Measurements from ENCODE around the gene PDXK.

The PDXK gene

DNA sequence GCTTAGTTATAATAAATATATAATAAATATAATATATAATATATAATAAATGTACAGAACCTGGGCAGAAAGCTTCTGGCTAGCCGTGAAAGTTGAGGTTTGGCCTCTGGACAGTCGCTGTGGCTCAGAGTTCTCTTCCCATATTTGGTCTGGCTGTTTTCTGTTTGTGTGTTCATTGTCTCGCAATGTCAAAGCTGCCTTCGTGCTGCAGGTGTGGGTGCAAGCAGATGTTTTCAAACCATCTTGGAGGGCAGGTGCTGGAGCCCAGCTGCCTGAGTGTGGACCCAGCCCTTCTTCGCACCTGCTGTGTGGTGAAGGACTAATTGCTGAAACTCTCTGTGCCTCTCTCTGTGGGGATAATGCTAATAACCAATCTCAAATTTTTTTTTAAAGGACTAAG lies 60.7 kb downstream of the PDXK start:
- DNase-seq (ENCODE audit: low spot score) (no peak), FAIRE-seq (no peak)

DNA sequence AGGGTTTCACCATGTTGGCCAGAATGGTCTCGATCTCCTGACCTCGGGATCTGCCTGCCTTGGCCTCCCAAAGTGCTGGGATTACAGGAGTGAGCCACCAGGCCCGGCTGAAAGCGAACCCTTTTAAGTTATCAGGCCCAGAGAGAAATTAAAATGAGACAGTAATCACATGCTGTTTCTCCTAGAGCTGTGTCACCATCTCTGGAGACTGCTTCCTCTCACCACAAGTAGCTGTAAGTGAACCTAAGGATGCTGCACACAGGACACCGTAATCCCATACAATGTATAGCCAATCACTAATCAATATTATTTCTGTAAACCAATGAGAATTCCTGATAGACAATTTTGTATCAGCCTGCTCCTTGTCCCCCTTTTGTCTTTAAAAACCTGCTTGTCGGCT lies 62.9 kb downstream of the PDXK start:
- FAIRE-seq (no peak), DNase-seq (ENCODE audit: low spot score) (no peak)

DNA sequence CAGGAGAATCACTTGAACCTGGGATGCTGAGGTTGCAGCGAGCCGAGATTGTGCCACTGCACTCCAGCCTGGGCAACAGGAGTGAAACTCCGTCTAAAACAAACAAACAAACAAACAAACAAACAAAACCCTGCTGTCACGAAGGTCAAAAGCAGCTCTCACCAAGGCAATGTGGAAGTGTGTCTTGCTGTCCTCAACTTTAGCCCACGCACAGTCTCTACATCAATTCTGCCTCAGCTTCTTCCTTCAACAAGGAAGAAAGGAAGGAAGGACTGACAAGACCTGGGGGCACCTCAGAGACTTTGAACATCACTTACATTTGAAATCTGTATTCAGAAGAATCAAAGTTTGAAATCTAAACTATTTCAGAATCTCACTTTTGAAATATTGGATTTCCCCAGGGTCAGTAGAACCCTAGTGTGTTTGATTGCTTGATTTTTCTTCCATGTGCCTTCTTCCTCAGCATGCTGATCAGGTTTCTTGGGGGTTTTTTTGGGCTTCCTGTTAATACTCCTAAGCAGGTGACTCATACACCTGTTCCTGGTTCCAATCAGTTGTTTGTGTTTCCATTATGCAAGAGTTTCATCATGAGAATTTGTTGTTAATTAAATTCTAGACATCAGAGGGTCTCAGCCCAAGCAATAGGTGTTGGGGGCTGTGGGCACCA lies 63.6 kb downstream of the PDXK start:
- no peak for FAIRE-seq
- DNase-seq (ENCODE audit: low spot score): no peak

DNA sequence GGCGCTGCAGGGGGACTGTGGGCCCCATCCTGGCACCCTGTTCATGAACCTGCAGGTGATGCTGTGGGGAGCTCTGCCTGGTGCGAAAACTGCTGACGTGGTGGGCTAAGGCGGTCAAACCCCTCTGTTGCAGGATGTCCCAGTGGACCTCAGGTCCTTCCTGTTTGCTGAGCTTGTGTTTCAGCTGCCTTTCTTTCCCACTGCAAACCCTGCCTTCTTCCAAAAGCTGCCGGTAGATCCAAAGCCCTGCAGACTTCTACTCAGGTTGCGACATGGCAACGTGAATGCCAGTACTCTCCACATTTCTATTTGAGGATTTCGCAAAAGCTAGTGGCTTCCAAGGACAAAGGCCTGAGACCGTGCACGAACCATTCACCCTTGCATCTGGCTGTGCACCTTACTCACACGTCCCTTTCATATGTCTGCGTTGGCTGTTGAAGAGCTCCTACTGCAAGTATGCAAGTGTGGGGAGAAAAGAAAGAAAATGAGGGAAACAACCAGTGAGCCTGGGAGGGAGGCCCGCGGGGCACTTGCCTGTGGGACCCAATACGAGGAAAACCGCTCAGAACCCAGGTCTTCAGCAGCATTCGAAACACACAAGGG lies 64.3 kb downstream of the PDXK start:
- DNase-seq (ENCODE audit: low spot score): no peak
- no peak for FAIRE-seq

DNA sequence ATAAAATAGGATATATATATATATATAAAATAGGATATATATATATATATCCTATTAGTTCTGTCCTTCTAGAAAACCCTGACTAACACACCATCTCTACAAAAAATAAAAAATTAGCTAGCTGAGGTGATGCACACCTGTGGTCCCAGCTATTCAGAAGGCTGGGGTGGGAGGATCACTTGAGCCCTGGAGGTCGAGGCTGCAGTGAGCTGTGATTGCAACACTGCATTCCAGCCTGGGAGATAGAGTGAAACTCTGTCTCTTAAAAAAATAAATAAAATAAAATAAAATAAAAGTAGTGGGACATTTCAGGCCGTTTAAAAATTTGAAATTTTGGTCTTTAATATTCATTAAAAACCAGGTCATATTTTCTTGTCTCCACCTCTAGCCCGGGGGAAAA lies 66.2 kb downstream of the PDXK start:
- DNase-seq (ENCODE audit: low spot score) (no peak), FAIRE-seq (no peak)

DNA sequence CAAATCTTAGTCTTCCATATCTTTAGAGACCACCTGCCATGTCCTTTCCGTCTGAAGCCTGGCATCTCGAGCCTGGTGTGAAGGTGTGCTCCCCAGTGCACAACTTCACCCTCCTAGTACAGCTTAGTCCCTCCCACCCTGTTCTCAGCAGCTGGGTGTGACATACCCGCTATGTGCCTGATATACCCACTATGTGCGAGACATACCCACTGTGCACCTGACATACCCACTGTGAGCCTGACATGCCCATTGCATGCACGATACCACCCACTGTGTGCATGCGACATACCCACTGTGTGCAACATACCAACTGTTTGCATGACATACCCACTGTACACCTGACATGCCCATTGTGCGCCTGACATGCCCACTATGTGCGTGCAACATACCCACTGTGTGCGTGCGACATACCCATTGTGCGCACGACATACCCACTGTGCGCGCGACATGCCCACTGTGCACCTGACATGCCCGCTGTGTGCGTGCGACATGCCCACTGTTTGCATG lies 67.4 kb downstream of the PDXK start:
- no peak for DNase-seq (ENCODE audit: low spot score)
- FAIRE-seq: no peak

DNA sequence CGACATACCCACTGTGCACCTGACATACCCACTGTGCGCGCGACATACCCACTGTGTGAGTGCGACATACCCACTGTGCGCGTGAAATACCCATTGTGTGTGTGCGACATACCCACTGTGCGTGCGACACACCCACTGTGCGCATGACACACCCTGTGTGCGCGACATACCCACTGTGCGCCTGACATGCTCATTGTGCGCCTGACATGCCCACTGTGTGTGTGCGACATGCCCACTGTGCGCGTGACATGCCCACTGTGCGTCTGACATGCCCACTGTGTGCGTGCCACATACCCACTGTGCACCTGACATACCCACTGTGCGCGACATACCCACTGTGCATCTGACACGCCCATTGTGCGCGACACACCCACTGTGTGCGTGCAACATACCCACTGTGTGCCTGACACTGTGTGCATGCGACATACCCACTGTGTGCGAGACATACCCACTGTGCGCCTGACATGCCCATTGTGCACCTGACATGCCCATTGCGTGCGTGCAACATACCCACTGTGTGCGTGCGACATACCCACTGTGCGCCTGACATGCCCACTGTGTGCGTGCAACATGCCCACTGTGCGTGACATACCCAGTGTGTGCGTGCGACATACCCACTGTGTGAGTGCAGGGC lies 68.0 kb downstream of the PDXK start:
- FAIRE-seq (no peak), DNase-seq (ENCODE audit: low spot score) (no peak)

DNA sequence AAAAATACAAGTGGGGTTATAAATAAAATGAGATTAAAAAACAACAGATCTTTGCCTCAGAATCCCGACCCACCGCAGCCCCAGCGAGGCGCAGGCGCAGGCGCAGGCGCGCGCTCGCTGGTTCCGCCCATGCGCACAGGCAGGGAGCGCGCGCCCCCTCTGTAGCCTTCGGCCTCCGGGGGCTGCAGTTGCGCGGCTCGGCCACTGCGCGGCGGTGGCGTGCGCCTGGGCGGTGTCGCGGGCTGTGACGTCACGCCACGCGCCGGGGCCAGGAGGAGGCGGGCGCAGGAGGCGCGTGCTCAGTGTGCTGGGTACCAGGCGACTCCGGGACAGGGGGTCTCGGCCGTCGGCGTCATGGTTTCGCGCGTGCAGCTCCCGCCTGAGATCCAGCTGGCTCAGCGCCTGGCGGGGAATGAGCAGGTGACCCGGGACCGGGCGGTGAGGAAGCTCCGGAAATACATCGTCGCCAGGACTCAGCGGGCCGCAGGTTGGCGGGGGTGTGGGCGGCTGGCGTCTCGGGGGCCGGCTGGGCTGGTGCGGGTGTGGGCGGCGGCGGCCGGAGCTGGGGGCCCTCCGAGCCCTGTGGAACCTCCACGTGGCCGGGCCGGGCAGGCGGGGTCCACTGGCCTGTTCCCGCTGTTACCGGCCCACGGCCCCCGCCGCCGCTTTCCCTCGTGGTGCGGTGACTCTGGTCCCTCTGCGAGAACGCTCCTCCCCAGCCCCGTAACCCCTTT lies 70.5 kb downstream of the PDXK start, which contains the start of gene RRP1:
RRP1 (plus strand) TSS at position 302 of the 734 bp plus-strand sequence; CDS start at position 355, 53 bp downstream.
- DNase-seq (ENCODE audit: low spot score) (peak; percentile 95), FAIRE-seq (no peak)

DNA sequence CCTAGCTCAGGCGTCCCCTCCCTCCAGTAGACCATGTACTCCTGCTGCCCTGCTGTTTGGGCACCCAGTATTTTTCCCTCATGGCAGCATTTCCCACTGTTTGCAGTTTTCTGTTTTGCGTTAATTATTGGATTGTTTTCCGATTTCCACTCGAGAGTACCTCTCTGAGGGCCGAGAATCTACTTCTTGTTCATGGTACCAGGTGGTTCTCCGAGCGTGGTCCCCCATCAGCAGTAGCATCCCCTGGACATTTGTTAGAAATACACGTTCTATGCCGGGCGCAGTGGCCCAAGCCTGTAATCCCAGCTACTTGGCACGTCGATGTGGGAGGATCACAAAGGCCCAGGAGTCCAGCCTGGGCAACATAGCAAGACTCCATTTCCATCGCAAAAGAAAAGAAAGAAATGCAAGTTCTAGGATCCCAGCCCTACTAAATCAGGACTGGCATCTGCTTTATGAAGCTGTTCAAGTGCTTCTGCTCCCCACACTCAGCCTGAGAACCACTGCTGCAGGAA lies 71.1 kb downstream of the PDXK start:
- no peak for DNase-seq (ENCODE audit: low spot score)
- no peak for FAIRE-seq

DNA sequence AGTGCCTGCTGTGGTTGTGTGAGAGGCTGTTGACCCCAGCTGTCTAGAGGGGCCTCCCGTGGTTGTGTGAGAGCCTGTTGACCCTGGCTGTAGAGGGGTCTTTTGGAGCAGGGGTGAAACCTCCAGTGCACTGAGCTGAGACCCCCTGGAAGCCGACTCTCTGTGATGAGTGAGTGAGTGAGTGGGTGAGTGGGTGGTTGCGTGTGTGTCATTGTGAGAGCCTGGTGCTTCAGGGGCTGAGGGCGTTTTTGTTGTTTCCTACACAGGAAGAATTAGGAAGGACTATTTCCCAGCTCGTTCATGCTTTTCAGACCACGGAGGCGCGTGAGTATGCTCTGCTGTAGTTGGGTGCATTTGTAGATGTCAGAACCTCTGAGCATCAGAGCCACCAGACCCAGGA lies 73.5 kb downstream of the PDXK start:
- DNase-seq (ENCODE audit: low spot score) (no peak), FAIRE-seq (no peak)

DNA sequence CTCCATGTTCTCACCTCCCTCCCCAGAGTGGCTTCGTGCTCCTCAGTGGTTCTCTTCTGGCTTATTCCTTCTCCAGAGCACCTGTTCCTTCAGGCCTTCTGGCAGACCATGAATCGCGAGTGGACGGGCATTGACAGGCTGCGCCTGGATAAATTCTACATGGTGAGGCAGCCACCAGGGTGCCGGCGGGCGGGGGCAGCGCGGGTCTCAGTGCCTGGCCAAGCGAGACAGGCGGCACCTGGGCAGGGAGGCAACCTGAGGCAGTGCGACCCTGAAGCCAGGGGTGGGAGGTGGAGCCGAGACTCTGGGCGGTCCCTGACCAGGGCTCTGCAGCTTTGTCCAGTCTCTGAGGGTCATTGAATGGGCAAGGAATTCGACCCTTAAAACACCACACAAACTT lies 74.3 kb downstream of the PDXK start:
- FAIRE-seq (no peak), DNase-seq (ENCODE audit: low spot score) (no peak)

DNA sequence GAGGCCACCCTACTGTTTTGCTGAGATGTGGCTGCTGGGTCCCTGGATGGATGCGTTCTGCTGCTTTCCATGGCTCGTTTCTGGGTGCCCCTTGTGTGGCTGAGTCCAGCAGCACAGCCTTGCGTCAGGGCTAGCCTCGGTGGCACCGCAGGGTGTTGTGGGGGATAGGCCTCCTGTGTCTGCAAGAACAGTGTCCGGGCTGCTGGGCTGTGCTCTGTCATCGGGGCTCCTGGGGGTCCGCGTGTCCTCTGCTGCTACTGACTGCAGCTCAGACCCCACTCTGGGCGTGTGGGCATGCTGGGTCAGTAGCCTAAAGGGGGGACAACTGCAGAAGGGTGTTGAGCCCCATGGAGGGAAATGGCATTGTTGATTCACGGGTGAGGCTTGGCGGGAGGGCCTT lies 75.4 kb downstream of the PDXK start:
- FAIRE-seq (no peak), DNase-seq (ENCODE audit: low spot score) (no peak)

DNA sequence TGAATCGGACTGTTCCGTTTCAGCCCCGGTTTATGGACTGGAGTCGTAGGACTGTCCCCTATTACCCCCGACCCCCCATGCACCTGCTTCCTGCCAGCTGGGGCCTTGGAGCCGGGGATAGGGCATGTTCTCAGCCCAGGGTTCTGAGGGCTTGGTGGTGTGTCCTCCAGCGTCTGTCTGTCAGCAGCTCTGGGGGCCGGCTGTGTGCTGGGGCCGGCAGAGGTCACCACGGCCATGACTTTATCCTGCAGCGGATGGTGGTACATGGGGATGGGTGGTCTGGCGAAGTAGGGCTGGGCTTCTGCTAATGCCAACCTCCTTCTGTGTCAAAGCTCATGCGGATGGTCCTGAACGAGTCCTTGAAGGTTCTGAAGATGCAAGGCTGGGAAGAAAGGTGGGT lies 75.9 kb downstream of the PDXK start:
- FAIRE-seq (no peak), DNase-seq (ENCODE audit: low spot score) (no peak)

DNA sequence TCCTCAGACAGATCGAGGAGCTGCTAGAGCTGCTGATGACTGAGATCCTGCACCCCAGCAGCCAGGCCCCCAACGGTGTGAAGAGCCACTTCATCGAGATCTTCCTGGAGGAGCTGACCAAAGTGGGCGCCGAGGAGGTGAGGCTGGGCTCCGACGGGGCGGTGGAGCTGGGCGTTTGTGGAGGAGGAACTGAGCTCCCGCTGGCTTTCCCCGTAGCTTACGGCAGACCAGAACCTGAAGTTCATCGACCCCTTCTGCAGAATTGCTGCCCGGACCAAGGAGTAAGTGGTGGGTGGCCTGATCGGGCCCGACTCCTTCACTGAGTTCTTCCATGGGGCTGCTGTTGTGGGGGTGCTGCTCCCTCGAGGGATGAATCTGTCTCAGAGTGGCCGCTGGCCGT lies 78.5 kb downstream of the PDXK start:
- DNase-seq (ENCODE audit: low spot score) (no peak), FAIRE-seq (no peak)

DNA sequence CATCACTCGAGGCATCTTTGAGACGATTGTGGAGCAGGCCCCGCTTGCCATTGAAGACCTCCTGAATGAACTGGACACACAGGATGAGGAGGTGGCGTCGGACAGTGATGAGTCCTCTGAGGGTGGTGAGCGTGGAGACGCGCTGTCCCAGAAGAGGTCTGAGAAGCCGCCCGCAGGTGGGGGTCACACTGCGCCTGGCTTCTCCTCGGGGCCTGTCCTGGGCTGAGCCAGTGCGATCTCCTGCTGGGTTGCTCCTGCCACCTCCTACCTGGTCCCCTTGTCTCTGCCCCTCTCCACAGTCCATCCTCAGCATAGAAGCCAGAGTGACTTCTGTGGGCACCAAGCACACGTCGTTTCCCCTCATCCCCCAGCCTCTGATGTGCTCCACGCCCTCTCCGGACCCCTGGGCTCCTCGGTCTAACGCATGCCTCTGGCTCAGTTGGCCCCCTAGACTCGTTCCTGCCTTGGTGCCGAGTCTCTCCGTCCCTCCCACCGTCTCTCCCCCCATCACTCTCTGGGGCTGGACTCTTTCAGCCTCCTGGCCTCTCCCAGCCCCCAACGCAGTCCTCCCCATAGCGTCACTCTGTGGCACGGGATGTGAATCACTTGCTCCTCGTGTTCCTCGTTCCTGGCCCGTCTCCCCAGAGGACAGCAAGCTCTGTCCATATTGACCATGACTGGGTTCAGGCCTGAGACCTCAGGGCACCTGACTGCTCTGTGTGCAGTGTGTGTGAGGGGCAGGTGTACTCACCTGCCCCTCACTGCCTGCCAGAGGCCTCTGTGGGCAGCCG lies 79.2 kb downstream of the PDXK start:
- DNase-seq (ENCODE audit: low spot score) (no peak), FAIRE-seq (no peak)

DNA sequence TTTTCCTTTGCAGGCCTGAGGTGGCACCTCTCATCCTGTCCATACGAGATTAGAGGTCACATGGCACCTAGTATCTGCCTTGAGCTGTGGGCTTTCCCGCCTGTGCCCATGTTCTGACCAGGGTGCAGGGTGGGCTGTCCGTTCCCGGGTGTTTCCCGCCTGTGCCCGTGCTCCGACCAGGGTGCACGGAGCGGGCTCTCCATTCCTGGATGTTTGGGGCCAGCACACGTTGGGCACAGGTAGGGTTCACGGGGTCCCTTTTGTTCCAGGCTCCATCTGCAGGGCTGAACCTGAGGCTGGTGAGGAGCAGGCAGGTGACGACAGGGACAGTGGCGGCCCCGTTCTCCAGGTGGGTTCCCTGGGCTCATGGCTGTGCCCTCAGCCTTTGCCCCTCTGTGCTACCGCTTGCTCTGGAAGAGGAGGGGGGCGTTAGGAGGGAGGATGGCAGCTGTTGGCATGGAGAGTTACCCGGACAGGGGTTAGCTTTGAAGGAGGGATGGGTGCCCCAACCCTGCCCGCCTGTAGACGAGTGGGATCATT lies 80.4 kb downstream of the PDXK start:
- DNase-seq (ENCODE audit: low spot score) (no peak), FAIRE-seq (no peak)

DNA sequence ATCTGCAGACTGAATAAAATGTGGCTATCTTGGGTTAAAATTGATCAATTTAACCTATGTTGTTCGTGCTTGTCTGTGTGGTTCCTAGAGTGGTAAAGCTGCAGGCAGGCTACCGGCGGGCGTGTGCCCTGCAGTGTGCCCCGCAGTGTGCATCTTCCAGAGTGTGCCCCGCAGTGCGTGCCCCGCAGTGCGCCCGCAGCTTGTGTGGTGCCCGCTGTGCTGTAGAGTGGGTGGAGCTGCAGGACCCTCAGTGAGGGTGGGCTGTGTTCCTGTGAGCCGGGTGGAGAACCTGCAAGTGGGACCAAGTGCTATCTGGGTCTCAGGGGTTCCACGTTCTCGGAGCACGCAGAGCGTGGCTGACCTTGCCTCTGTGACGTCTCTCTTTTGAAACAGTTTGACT lies 81.2 kb downstream of the PDXK start:
- DNase-seq (ENCODE audit: low spot score): no peak
- no peak for FAIRE-seq

DNA sequence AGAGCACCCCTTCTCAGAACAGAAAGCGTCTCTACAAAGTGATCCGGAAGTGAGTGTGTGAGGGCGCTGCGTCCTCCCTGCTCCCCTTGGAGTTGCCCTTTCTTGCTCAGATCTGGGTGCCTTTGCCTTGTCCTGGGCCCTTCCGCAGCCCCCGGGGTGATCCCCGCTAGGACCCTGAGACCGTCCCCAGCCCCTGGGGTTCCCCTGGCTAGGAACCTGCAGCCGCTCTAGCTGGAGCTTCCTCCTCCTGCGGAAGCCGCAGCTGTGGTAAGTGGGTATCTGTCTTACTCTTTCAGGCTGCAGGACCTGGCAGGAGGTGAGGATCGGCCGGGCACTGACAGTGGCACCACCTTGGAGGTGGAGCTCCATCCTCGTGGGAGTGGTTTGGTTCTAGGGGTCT lies 81.6 kb downstream of the PDXK start:
- FAIRE-seq (no peak), DNase-seq (ENCODE audit: low spot score) (no peak)

DNA sequence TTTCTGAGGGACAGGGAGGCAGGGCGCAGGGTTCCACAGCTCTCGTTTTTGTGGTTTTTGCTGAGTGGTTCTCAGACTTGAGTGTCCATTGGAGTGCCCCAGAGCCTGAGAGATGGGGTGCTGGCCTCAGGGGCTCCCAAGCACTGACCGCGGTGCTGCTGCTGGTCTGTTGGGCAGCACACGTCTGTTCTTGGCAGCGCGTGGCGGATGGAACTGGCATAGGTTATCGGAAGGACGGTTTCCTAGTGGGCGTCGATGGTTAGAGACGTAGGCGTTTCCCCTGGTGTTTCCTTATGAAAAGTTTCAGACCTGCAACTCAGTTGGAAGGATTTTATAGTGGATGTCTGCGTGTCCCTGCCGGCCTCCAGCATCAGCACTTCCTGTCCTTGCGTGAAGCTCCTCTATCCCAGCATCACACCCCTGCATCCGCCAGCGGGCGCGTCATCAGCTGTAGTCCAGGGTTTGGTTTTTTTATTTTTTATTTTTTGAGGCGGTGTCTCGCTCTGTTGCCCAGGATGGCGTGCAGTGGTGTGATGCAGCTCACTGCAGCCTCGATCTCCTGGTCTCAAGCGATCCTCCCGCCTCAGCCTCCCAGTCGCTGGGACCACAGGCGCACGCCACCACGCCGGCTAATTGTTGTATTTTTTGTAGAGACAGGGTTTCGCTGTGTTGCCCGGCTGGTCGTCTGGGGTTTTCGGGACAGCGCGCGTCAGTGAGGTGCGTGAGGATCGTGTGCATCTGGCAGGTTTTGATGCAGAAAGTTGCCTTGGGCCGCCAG lies 82.3 kb downstream of the PDXK start:
- DNase-seq (ENCODE audit: low spot score): no peak
- FAIRE-seq: no peak

DNA sequence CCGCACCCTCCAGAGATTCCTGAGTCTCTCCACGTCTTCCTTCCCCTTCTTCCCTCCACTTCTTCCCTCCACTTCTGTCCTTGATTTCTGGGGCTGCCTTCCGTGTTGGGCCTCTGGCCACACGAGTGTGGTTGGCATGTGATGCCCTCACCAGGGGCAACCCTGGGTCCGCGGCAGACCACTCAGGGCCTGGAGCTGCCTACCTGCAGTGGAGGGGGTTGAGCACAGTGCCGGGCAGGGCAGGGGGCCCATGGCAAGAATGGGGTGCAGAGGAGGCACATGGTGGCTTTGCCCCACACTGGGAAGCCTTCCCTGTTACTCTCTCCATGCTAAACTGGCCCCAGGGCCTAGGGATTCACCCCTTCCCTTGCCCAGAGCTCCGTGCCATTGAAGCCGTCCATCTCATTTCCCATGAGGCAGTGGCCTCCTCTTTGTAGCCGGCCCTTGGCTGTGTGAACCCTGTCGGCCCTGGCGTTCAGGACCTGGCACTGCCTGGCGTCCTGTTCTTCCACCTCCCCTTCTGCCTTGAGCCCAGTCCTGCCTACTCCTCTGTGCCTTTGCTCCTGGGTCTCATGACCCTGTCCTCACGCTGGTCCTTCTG lies 83.9 kb downstream of the PDXK start:
- no peak for DNase-seq (ENCODE audit: low spot score)
- FAIRE-seq: no peak
